Kidney tubule cell (primary cell): ENCODE results near the gene ZNF300.
A peak's percentile ranks its signal among the peaks of the same experiment; 100 is the strongest.
"Not testable (repeated sequence)": the region's sequence is repeated elsewhere in the genome, so short reads cannot be mapped to it uniquely, and the experiment has no call there.

ENCODE experiments used
- DNase-seq: peaks from one replicate; pipeline ENCODE4 v3.0.0-alpha.2; 2018; ENCODE audit warnings: low spot score

Gene ZNF300

DNA sequence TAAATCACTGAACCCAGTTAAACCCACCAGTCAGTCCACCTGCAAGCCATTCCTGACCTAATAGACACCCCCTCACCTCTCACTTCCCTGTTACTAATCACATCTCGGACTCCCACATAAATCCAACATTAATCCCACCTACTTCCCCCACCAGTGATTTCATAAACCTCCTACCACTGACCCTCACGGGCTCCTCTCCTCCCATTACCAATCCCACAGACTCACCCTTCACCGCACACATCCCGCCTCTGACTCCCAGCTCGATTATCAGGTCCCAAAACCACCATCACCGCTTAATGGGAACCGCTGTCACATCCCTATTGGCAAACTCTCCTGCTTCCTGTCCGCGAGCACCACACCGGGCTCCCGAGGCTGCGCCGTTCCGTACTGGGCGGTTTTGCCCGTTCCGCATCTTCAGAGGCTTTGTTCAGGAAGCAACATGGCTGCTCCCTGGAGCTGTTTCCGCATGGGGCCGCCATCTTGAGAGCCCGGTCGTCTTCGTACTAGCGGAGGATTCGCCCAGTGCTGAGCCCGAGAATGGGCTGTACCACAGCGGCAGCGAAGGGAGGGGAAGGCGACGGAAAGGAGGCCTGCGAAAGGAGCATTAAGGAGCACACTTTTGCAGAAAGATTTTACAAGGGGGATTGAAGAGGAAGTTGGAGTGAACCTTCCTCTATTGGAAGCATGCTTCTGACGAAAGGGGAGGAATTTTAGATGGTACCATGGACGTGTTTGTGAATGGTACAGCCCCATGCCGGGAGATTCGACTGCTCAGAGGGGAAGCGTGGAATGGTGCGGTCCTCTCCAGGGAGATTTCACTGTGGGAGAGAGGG is at the start of gene ZNF300:
Gene ZNF300 (minus strand): TSS at position 502 of the 833 bp plus-strand sequence. CDS start 1,825 bp downstream, outside the sequence.
- peak; percentile 93 for DNase-seq

GRCh38 chr5:150948539-150948938 is 43.8 kb upstream of the ZNF300 start:
- peak; percentile 17 for DNase-seq

- DNase-seq: peak; percentile 65
Measured at GRCh38 chr5:150946351-150946905, 41.6 kb upstream of the ZNF300 start.

GRCh38 chr5:150945947-150946346 is 41.2 kb upstream of the ZNF300 start:
- no peak for DNase-seq

GRCh38 chr5:150945486-150945885 is 40.7 kb upstream of the ZNF300 start:
- DNase-seq: peak; percentile 68

DNA sequence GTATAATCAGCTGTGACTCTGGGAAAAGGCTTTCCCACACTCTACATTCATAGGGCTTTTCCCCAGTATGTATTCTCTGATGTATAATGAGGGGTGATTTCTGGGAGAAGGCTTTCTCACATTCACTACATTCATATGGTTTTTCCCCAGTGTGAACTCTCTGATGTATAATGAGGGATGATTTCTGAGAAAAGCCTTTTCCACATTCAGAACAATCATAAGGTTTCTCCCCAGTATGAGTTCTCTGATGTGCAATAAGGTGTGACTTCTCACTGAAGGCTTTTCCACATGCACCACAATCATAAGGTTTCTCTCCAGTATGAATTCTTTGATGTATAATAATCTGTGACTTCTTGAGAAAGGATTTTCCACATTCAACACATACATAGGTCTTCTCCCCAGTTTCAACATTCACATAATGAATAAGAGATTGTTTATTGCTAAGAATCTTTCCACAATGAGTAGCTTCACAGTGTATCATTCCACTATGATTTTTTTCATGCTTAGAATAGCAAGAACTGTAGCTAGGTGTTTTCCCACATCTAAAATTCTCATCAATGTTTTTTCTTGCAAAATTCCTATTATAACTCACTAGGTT is 26.7 kb upstream of the ZNF300 start:
- no peak for DNase-seq

GRCh38 chr5:150918613-150919012 is 13.8 kb upstream of the ZNF300 start:
- DNase-seq: peak; percentile 72

GRCh38 chr5:150912312-150912814 is 7.6 kb upstream of the ZNF300 start:
- DNase-seq: no peak

DNA sequence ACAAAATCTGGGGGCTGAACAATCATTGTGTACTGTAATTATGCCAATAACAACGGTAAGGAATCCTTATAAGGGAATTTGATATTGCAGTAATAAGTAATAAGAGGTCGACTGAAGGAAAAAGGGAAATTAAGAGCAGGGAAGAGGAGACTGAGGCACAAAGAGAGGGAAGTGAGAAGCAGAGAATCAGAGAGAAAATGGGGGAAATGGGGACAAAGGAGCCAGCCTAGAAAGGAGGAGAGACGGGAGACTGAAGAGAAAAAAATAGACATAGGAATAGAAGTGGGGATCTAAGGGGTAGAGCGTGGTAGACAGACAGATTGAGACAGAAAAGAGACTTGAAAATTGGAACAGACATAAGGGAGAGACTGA is 518 bp upstream of the ZNF300 start:
- DNase-seq: no peak

GRCh38 chr5:150901446-150901845 is 3.3 kb downstream of the ZNF300 start:
- DNase-seq: no peak

DNA sequence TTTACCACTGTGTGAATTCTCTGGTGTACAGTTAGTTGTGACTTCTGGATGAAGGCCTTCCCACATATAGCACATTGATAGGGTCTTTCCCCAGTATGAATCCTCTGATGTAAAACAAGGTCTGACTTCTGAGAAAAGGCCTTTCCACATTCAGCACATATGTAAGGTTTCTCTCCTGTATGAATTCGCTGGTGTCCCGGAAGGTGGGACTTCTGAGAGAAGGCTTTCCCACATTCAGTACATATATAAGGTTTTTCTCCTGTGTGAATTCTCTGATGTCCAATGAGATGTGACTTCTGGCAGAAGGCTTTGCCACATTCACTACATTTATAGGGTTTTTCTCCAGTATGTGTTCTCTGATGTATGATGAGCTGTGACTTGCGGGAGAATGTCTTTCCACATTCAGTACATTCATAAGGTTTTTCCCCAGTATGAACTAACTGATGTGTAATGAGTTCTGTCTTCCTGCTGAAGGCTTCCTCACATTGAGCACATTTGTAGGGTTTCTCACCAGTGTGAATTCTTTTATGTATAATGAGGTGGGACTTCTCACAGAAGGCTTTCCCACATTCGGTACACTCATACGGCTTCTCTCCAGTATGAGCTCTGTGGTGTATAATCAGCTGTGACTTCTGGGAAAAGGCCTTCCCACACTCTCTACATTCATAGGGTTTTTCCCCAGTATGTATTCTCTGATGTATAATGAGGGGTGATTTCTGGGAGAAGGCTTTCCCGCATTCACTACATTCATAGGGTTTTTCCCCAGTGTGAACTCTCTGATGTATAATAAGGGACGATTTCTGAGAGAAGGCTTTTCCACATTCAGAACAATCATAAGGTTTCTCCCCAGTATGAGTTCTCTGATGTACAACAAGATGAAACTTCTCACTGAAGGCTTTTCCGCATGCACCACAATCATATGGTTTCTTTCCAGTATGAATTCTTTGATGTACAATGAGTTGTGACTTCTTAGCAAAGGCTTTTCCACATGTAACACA is 9.1 kb downstream of the ZNF300 start:
- no peak for DNase-seq

- DNase-seq: no peak
Measured at GRCh38 chr5:150879358-150879757, 25.4 kb downstream of the ZNF300 start.

DNA sequence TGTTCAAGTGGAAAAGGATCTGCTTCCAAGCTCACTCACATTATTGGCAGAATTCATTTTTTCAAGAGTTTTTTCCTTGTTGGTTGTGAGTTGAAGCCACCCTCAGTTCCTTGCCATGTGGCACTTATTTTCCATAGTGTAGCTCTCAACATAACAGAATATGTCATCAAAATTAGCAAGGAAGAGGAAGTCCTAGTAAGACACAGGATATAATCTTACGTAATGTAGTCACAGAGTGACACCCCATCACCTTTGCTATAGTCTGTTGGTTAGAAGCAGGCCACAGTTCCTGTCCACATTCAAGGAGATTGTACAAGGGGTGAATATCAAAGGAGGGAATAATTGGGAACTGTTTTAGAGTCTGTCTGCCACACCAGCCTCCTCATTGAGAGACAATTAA is 42.7 kb downstream of the ZNF300 start:
- no peak for DNase-seq

GRCh38 chr5:150860246-150860821 is 44.4 kb downstream of the ZNF300 start:
- peak; percentile 13 for DNase-seq

DNA sequence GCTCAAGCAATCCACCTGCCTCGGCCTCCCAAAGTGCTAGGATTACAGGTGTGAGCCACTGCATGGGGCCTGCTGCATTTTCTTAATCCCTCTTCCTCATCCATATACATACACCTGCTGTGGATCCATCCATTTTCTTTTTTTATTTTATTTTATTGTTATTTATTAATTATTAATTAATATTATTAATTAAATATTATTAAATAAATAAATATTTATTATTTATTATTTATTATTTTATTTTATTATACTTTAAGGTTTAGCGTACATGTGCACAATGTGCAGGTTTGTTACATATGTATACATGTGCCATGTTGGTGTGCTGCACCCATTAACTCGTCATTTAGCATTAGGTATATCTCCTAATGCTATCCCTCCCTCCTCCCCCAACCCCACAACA is 48.1 kb downstream of the ZNF300 start:
- not testable (repeated sequence) for DNase-seq

DNA sequence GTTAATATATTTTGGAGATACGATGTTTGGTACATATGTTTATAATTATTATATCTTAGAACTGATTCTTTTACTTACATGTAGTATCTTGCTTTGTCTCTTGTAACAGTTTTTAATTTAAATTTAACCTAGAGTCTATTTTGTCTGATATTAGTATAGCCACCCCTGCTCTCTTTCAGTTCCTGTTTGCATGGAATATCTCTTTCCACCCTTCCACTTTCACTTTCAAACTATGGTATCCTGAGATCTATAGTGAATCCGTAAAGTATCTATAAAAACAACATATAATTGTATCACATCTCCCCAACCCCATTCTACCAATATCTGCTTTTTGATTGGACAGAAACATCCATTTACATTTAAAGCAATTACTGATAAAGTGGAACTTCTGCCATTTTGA is 51.2 kb downstream of the ZNF300 start:
- DNase-seq: no peak

GRCh38 chr5:150851039-150851438 is 53.7 kb downstream of the ZNF300 start:
- DNase-seq: no peak

DNA sequence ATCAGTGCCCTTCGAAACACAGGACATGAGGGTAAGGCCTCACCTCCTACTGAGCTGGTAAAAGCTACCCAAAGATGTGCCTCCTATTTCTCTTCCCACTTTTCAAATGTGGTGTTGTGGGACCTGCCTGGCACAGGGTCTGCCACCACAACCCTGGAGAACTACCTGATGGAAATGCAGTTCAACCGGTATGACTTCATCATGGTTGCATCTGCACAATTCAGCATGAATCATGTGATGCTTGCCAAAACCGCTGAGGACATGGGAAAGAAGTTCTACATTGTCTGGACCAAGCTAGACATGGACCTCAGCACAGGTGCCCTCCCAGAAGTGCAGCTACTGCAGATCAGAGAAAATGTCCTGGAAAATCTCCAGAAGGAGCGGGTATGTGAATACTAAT is 56.5 kb downstream of the ZNF300 start:
- no peak for DNase-seq

DNA sequence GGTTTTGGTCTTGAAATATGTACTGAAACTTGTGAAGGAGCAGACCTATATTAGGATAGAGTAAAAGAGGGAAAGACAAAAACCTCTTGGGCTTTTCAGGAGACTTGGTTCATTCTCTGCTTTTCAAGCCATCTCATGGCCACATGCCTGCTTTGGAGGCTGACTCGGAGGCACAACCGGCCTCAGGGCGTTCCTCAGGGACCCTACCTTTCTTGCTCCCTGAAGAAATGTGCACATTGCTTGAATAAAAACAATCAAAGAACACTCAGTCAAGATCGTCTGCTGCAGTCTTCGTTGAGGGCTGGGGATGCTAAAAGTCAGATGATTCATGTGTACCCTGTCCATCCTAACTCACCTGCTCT is 57.5 kb downstream of the ZNF300 start:
- DNase-seq: no peak

- DNase-seq: peak; percentile 79
Measured at GRCh38 chr5:150846654-150847333, 58.0 kb downstream of the ZNF300 start.

- not testable (repeated sequence) for DNase-seq
Measured at GRCh38 chr5:150846308-150846653, 58.5 kb downstream of the ZNF300 start, which contains the start of gene IRGM. IRGM (plus strand) TSS chr5:150846521; CDS start chr5:150848124, 1,603 bp downstream.
